CD4-positive, alpha-beta memory T cell (primary cell): ENCODE results near the gene SLC35F4. TPM values are rescaled to one million over a fixed set of nuclear protein-coding genes. Genes with fewer than 3 reads are reported as not detected.
A peak's percentile ranks its signal among the peaks of the same experiment; 100 is the strongest.

Experiments used
- CTCF ChIA-PET: fragments of 350-600 bp; sonication (Branson Sonifier 250); formaldehyde crosslinking; loops from one replicate; lab custom pipeline; 2021; ENCODE audit warnings: inconsistent platforms; ENCODE audit not compliant: partially characterized antibody; lab: Charles Lee
- POLR2A ChIA-PET: fragments of 350-600 bp; sonication (Branson Sonifier 250); formaldehyde crosslinking; loops from one replicate; lab custom pipeline; 2021; ENCODE audit not compliant: partially characterized antibody; lab: Charles Lee
- DNase-seq, 5 donors: peaks; one replicate each; pipeline versions ENCODE4 v3.0.0 to v3.0.0-alpha.2; 2020 to 2022; ENCODE audit warnings: mixed read lengths in 1 of 5
- H3K27ac ChIP-seq: one replicate; pipeline ENCODE4 v1.7.0; 2013; ENCODE audit warnings: low read depth, low read length
- H3K27me3 ChIP-seq: 2 replicates; pipeline ENCODE4 v1.7.0; 2013; ENCODE audit warnings: mild to moderate bottlenecking, low read length, moderate library complexity; ENCODE audit not compliant: insufficient read depth
- H3K36me3 ChIP-seq: 2 replicates; pipeline ENCODE4 v1.7.0; 2013; ENCODE audit warnings: mild to moderate bottlenecking, low read length, moderate library complexity; ENCODE audit not compliant: insufficient read depth
- H3K4me1 ChIP-seq: 2 replicates; pipeline ENCODE4 v1.7.0; 2013; ENCODE audit warnings: mild to moderate bottlenecking, low read length, moderate library complexity; ENCODE audit not compliant: insufficient read depth
- H3K4me3 ChIP-seq, 2 donors: one replicate each; pipeline ENCODE4 v1.7.0; 2013; ENCODE audit warnings: low read length in 2 of 2, mild to moderate bottlenecking in 1 of 2
- H3K9me3 ChIP-seq, 2 donors: one replicate each; pipeline ENCODE4 v1.7.0; 2013; ENCODE audit warnings: low read length in 2 of 2, control low read depth in 1 of 2; ENCODE audit not compliant: control insufficient read depth in 1 of 2
- H3K27ac Mint-ChIP-seq, 7 donors: one replicate each; pipeline ENCODE4 v1.8.0; 2020 to 2021; ENCODE audit warnings: mixed read lengths in 7 of 7, mild to moderate bottlenecking in 6 of 7, inconsistent platforms in 3 of 7, moderate library complexity in 3 of 7
- H3K27me3 Mint-ChIP-seq, 2 donors: one replicate each; pipeline ENCODE4 v1.8.0; 2020 to 2021; ENCODE audit warnings: mixed read lengths in 2 of 2
- H3K36me3 Mint-ChIP-seq, 2 donors: one replicate each; pipeline ENCODE4 v1.8.0; 2020 to 2021; ENCODE audit warnings: mixed read lengths in 2 of 2, inconsistent platforms in 1 of 2, mild to moderate bottlenecking in 1 of 2
- H3K4me1 Mint-ChIP-seq, 4 donors: one replicate each; pipeline ENCODE4 v1.8.0; 2020 to 2021; ENCODE audit warnings: mixed read lengths in 4 of 4, mild to moderate bottlenecking in 1 of 4
- H3K4me3 Mint-ChIP-seq, 8 donors: one replicate each; pipeline ENCODE4 v1.8.0; 2020 to 2021; ENCODE audit warnings: mixed read lengths in 8 of 8, mild to moderate bottlenecking in 7 of 8, moderate library complexity in 6 of 8, inconsistent platforms in 3 of 8
- H3K9me3 Mint-ChIP-seq, 8 donors: one replicate each; pipeline ENCODE4 v1.8.0; 2020 to 2021; ENCODE audit warnings: mixed read lengths in 8 of 8, mild to moderate bottlenecking in 5 of 8, inconsistent platforms in 3 of 8, moderate library complexity in 1 of 8
- intact Hi-C: fragments of 100-400 bp; cut with micrococcal nuclease; formaldehyde crosslinking; loops from one replicate; pipeline ENCODE4 v1.15.1; 2023
- polyA plus RNA-seq, 2 donors: library from polyadenylated mRNA; unstranded; fragments of 300-500 nt; fragmentation: Illumina TruSeq; gene quantifications; one replicate each; pipeline ENCODE4 v1.2.3, GENCODE V29; 2021
- total RNA-seq, 2 experiments: library from RNA; stranded (reverse); gene quantifications; one replicate each; pipeline ENCODE4 v1.2.3, GENCODE V29; 2021

SLC35F4 gene
- total and polyA plus RNA-seq, 4 experiments from 2014 or later: not detected

- H3K9me3 ChIP-seq: no peaks in the 10 kb centered on the region
- no peaks in the 10 kb centered on the region for H3K36me3 ChIP-seq
- Mint-ChIP-seq H3K4me1 (no peaks in the 10 kb centered on the region), H3K9me3 (peaks cover 0 to 8% (median 0%) of the 10 kb centered on the region in 8 donors), H3K4me3 (no peak overlapping the region), H3K36me3 (no peaks in the 10 kb centered on the region), H3K27me3 (peaks cover 0 to 2% of the 10 kb centered on the region in 2 donors), H3K27ac (no peak overlapping the region)
- H3K27me3 ChIP-seq: no peaks in the 10 kb centered on the region
- H3K27ac ChIP-seq: no peak overlapping the region
- CTCF ChIA-PET: no interaction called here
- DNase-seq: no peak
- no peaks in the 10 kb centered on the region for H3K4me1 ChIP-seq
- intact Hi-C loops: no loop called here
- POLR2A ChIA-PET: no interaction called here
- no peak overlapping the region for H3K4me3 ChIP-seq
These were observed 30.1 kb downstream of the SLC35F4 start for GRCh38 chr14:57835766-57836165.

- Mint-ChIP-seq H3K4me3 (no peak overlapping the region), H3K27ac (no peak overlapping the region), H3K27me3 (peaks cover 0 to 2% of the 10 kb centered on the region in 2 donors), H3K36me3 (no peaks in the 10 kb centered on the region), H3K4me1 (no peaks in the 10 kb centered on the region), H3K9me3 (peaks cover 0 to 8% (median 2%) of the 10 kb centered on the region in 8 donors)
- intact Hi-C loops: no loop called here
- H3K27ac ChIP-seq: no peak overlapping the region
- H3K4me3 ChIP-seq: no peak overlapping the region
- DNase-seq: no peak
- H3K4me1 ChIP-seq: no peaks in the 10 kb centered on the region
- H3K9me3 ChIP-seq: no peaks in the 10 kb centered on the region
- CTCF ChIA-PET: interaction anchor here (0.7 kb wide), 1 partner anchor 512 kb away, joined by 3 read pairs; no protein-coding TSS in a partner anchor
- no peaks in the 10 kb centered on the region for H3K36me3 ChIP-seq
- POLR2A ChIA-PET: no interaction called here
- no peaks in the 10 kb centered on the region for H3K27me3 ChIP-seq
These were observed 30.9 kb downstream of the SLC35F4 start for GRCh38 chr14:57834961-57835360.

- peaks cover 0 to 8% (median 2%) of the 10 kb centered on the region in 8 donors for H3K9me3 Mint-ChIP-seq
- Histone ChIP-seq H3K9me3 (no peaks in the 10 kb centered on the region), H3K4me1 (no peaks in the 10 kb centered on the region), H3K27me3 (no peaks in the 10 kb centered on the region), H3K27ac (no peak overlapping the region), H3K36me3 (no peaks in the 10 kb centered on the region), H3K4me3 (no peak overlapping the region)
- ChIA-PET CTCF (no interaction called here), POLR2A (no interaction called here)
- H3K27me3 Mint-ChIP-seq: peaks cover 0 to 2% of the 10 kb centered on the region in 2 donors
- no peaks in the 10 kb centered on the region for H3K36me3 Mint-ChIP-seq
- H3K4me1 Mint-ChIP-seq: no peaks in the 10 kb centered on the region
- no peak for DNase-seq
- no peak overlapping the region for H3K4me3 Mint-ChIP-seq
- no peak overlapping the region for H3K27ac Mint-ChIP-seq
- intact Hi-C loops: no loop called here
These were observed 31.8 kb downstream of the SLC35F4 start for GRCh38 chr14:57834001-57834598.

GRCh38 chr14:57833323-57833722 is 32.6 kb downstream of the SLC35F4 start:
- Mint-ChIP-seq H3K36me3 (no peaks in the 10 kb centered on the region), H3K9me3 (peaks cover 0 to 6% (median 3%) of the 10 kb centered on the region in 8 donors), H3K27me3 (peaks cover 0 to 2% of the 10 kb centered on the region in 2 donors), H3K27ac (peak overlapping the region in 1 of 7 donors; percentile 50), H3K4me3 (no peak overlapping the region), H3K4me1 (no peaks in the 10 kb centered on the region)
- POLR2A ChIA-PET: no interaction called here
- intact Hi-C loops: no loop called here
- DNase-seq: no peak
- Histone ChIP-seq H3K9me3 (no peaks in the 10 kb centered on the region), H3K4me3 (no peak overlapping the region), H3K4me1 (no peaks in the 10 kb centered on the region), H3K36me3 (no peaks in the 10 kb centered on the region), H3K27me3 (no peaks in the 10 kb centered on the region), H3K27ac (no peak overlapping the region)
- CTCF ChIA-PET: no interaction called here

- H3K4me1 Mint-ChIP-seq: no peaks in the 10 kb centered on the region
- H3K36me3 Mint-ChIP-seq: no peaks in the 10 kb centered on the region
- CTCF ChIA-PET: no interaction called here
- Histone ChIP-seq H3K9me3 (no peaks in the 10 kb centered on the region), H3K4me1 (no peaks in the 10 kb centered on the region), H3K36me3 (no peaks in the 10 kb centered on the region), H3K27me3 (no peaks in the 10 kb centered on the region), H3K27ac (no peak overlapping the region), H3K4me3 (no peak overlapping the region)
- peaks cover 0 to 2% of the 10 kb centered on the region in 2 donors for H3K27me3 Mint-ChIP-seq
- intact Hi-C loops: no loop called here
- no peak for DNase-seq
- H3K27ac Mint-ChIP-seq: no peak overlapping the region
- peaks cover 0 to 6% (median 2%) of the 10 kb centered on the region in 8 donors for H3K9me3 Mint-ChIP-seq
- POLR2A ChIA-PET: no interaction called here
- no peak overlapping the region for H3K4me3 Mint-ChIP-seq
These were observed 33.9 kb downstream of the SLC35F4 start for GRCh38 chr14:57831981-57832380.

GRCh38 chr14:57828713-57829112 is 37.2 kb downstream of the SLC35F4 start:
- Histone ChIP-seq H3K36me3 (no peaks in the 10 kb centered on the region), H3K27ac (no peak overlapping the region), H3K4me1 (no peaks in the 10 kb centered on the region), H3K9me3 (no peaks in the 10 kb centered on the region), H3K27me3 (no peaks in the 10 kb centered on the region), H3K4me3 (no peak overlapping the region)
- no peak for DNase-seq
- ChIA-PET POLR2A (no interaction called here), CTCF (no interaction called here)
- intact Hi-C loops: no loop called here
- no peak overlapping the region for H3K4me3 Mint-ChIP-seq
- no peak overlapping the region for H3K27ac Mint-ChIP-seq
- H3K27me3 Mint-ChIP-seq: peaks cover 0 to 2% of the 10 kb centered on the region in 2 donors
- H3K36me3 Mint-ChIP-seq: no peaks in the 10 kb centered on the region
- H3K9me3 Mint-ChIP-seq: peaks cover 0 to 12% (median 8%) of the 10 kb centered on the region in 8 donors
- H3K4me1 Mint-ChIP-seq: no peaks in the 10 kb centered on the region

- Histone ChIP-seq H3K4me1 (no peaks in the 10 kb centered on the region), H3K9me3 (no peaks in the 10 kb centered on the region), H3K36me3 (no peaks in the 10 kb centered on the region), H3K27me3 (no peaks in the 10 kb centered on the region), H3K27ac (no peak overlapping the region), H3K4me3 (no peak overlapping the region)
- H3K4me1 Mint-ChIP-seq: no peaks in the 10 kb centered on the region
- no peak overlapping the region for H3K27ac Mint-ChIP-seq
- H3K4me3 Mint-ChIP-seq: no peak overlapping the region
- POLR2A ChIA-PET: no interaction called here
- DNase-seq: no peak
- H3K36me3 Mint-ChIP-seq: no peaks in the 10 kb centered on the region
- intact Hi-C loops: no loop called here
- peaks cover 0 to 11% (median 6%) of the 10 kb centered on the region in 8 donors for H3K9me3 Mint-ChIP-seq
- CTCF ChIA-PET: no interaction called here
- no peaks in the 10 kb centered on the region for H3K27me3 Mint-ChIP-seq
These were observed 42.8 kb downstream of the SLC35F4 start for GRCh38 chr14:57823015-57823660.
